Measurements from ENCODE around the gene BASP1. TPM values are rescaled to one million over a fixed set of nuclear protein-coding genes. Genes with fewer than 3 reads are reported as not detected.

Gene BASP1
- total RNA-seq, 6 donors from 2014 or later, result 19.8 to 78.7 (median 32.9) TPM

- TF ChIP-seq POLR2AphosphoS5 (IDR thresholded peaks at IDR 0.05) (no peak), POLR2A (IDR thresholded peaks at IDR 0.05) (no peak), EP300 (IDR thresholded peaks at IDR 0.05) (no peak), CTCF (IDR thresholded peaks at IDR 0.05) (no peak)
- Histone ChIP-seq H3K27me3 (no peaks in the 10 kb centered on the region), H3K9me3 (no peaks in the 10 kb centered on the region), H3K4me1 (peaks cover 3 to 7% (median 5%) of the 10 kb centered on the region in 4 donors), H3K27ac (no peak overlapping the region), H3K36me3 (no peaks in the 10 kb centered on the region), H3K4me3 (no peak overlapping the region)
- ATAC-seq (ENCODE audit: low FRiP score in 2 of 2) (no peak), DNase-seq (no peak)
- WGBS, 2 donors, result 82 to 86% methylated on average over 5 of the region's 5 CpGs
These were observed 6.1 kb downstream of the BASP1 start for GRCh38 chr5:17223367-17224185.

GRCh38 chr5:17224858-17225511 is 7.6 kb downstream of the BASP1 start:
- Histone ChIP-seq H3K36me3 (no peaks in the 10 kb centered on the region), H3K27me3 (no peaks in the 10 kb centered on the region), H3K9me3 (no peaks in the 10 kb centered on the region), H3K4me1 (peaks cover 0 to 3% (median 0%) of the 10 kb centered on the region in 4 donors), H3K4me3 (no peak overlapping the region), H3K27ac (no peak overlapping the region)
- ATAC-seq (ENCODE audit: low FRiP score in 2 of 2) (no peak), DNase-seq (no peak)
- 78 to 80% methylated on average over 11 of the region's 11 CpGs for WGBS, 2 donors
- TF ChIP-seq POLR2A (IDR thresholded peaks at IDR 0.05) (no peak), CTCF (IDR thresholded peaks at IDR 0.05) (no peak), POLR2AphosphoS5 (IDR thresholded peaks at IDR 0.05) (no peak), EP300 (IDR thresholded peaks at IDR 0.05) (no peak)

DNA sequence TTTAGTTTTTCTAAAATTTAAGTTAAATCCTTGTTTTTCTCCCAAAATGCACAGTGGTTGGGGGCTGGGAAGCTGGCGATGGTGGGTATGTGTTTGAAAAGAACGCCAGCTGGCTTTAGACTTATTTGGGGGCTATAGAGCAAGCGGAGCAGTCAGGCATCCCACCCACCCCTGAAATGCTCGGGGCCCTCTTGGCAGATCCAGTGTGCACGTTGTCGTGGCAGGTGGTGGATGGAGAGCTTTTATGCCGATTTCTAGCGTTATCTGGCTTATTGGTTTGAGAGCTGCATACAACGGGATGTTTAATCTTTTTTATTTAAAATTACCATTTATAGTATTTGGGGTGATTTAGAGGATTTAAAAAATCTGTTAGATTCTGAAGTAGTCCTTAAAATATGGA is 8.1 kb downstream of the BASP1 start:
- no peaks in the 10 kb centered on the region for H3K36me3 ChIP-seq
- H3K4me1 ChIP-seq, result peaks cover 0 to 3% (median 0%) of the 10 kb centered on the region in 4 donors
- TF ChIP-seq POLR2A (IDR thresholded peaks at IDR 0.05), result no peak
- TF ChIP-seq EP300 (IDR thresholded peaks at IDR 0.05), result no peak
- no peak for TF ChIP-seq CTCF (IDR thresholded peaks at IDR 0.05)
- no peak for TF ChIP-seq POLR2AphosphoS5 (IDR thresholded peaks at IDR 0.05)
- no peak for DNase-seq
- ATAC-seq (ENCODE audit: low FRiP score in 2 of 2), result no peak
- H3K4me3 ChIP-seq, result no peak overlapping the region
- 81 to 85% methylated on average over 9 of the region's 9 CpGs for WGBS, 2 donors
- no peaks in the 10 kb centered on the region for H3K9me3 ChIP-seq
- H3K27ac ChIP-seq, result no peak overlapping the region
- no peaks in the 10 kb centered on the region for H3K27me3 ChIP-seq

DNA sequence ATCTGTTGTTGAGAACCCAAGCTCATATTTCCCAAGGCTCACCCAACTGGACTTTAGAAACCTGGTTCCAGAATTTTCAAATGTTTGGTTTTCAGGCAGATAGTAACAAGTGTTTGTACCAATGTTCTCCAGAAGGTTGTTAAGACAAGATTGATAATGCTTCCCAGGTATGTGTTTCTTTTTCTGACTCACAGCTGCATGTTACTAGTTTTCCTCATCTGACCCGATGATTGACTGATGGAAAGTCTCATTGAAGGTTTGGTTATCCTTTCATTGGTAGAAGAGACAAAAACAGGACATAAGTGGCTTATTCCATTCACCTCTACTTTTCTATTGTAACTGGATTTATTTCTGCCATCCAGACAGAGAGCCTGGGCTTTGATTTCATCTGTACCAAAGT is 10.4 kb downstream of the BASP1 start:
- no peak for ATAC-seq (ENCODE audit: low FRiP score in 2 of 2)
- WGBS, 2 donors, result 84 to 90% methylated on average over 1 of the region's 1 CpG
- H3K27ac ChIP-seq, result no peak overlapping the region

More for the DNA sequence above, 10.4 kb downstream of the BASP1 start:
- Histone ChIP-seq H3K9me3 (no peaks in the 10 kb centered on the region), H3K4me1 (peaks cover 0 to 3% (median 0%) of the 10 kb centered on the region in 4 donors), H3K4me3 (no peak overlapping the region), H3K36me3 (no peaks in the 10 kb centered on the region), H3K27me3 (no peaks in the 10 kb centered on the region)
- no peak for TF ChIP-seq POLR2A (IDR thresholded peaks at IDR 0.05)
- TF ChIP-seq POLR2AphosphoS5 (IDR thresholded peaks at IDR 0.05), result no peak
- no peak for TF ChIP-seq EP300 (IDR thresholded peaks at IDR 0.05)
- TF ChIP-seq CTCF (IDR thresholded peaks at IDR 0.05), result no peak
- no peak for DNase-seq
